GM12891 (cell line): Measurements from ENCODE around the gene PRRT3.

Source experiments
- POLR2A ChIP-seq: IDR thresholded peaks from 2 replicates; pipeline ENCODE4 v1.6.1; 2011; ENCODE audit warnings: low read depth, low read length, control low read depth
- POLR2AphosphoS5 ChIP-seq: IDR thresholded peaks from 2 replicates; pipeline ENCODE4 v1.6.1; 2011; ENCODE audit warnings: low read depth, low read length, control low read depth
- TAF1 ChIP-seq: IDR thresholded peaks from 2 replicates; pipeline ENCODE4 v1.6.1; 2011; ENCODE audit warnings: low read depth, low read length, control low read depth

DNA sequence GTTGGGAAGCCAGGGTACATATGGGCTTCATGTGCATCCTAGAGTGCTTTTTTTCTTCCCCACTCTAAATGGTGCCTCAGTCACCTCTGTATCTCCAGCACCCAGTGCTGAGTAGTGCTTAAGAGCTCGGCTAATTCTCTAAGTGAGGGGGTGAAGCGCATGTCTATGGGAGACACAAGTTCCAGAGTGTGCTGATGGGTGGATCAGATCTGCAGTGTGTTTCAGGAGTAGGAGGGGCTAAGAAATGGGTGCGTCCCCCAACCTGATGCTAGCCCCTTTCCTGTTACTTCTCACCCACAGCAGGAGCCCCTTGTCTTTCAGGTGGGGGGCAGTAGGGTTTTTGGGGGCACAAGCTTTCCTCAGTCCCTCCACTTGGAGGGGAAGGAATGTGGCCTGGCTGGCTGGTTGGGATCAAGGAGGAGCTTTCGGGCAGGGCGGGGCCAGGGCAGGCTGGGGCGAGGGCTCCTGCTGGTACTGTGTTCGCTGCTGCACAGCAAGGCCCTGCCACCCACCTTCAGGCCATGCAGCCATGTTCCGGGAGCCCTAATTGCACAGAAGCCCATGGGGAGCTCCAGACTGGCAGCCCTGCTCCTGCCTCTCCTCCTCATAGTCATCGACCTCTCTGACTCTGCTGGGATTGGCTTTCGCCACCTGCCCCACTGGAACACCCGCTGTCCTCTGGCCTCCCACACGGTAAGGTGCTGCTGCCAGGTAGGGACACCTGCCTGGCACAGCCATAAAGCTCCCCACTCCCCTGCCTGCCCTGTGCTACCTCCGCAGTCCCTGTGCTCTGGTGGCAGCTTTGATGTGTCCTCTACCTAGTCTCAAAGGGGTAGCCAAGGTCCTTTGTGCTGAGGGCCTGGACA is 49.6 kb downstream of the PRRT3 start, which contains the start of gene IL17RE:
- TF ChIP-seq TAF1 (no peak), POLR2A (no peak), POLR2AphosphoS5 (no peak)
